G401 (cell line): ENCODE results near the gene RHBDF2. TPM values are rescaled to one million over a fixed set of nuclear protein-coding genes. Genes with fewer than 3 reads are reported as not detected.

ENCODE experiments used
- DNase-seq: peaks from one replicate; pipeline ENCODE4 v3.0.0-alpha.2; 2015; ENCODE audit warnings: low spot score
- in situ Hi-C: cut with HindIII; loops from 2 replicates; pipeline ENCODE4 v1.10.0; 2016; ENCODE audit warnings: low sequenced_read_pairs, mixed read lengths
- total RNA-seq: library from RNA; depleted of rRNA; stranded (reverse); fragments of >200 nt; shearing (Covaris generic); gene quantifications from 2 replicates; pipeline ENCODE4 v1.2.3, GENCODE V29; 2014

RHBDF2 gene
- total RNA-seq, 1 experiment from 2014 or later: 4.1 TPM

- in situ Hi-C loops: no loop called here
- no peak for DNase-seq
These were observed 11.0 kb downstream of the RHBDF2 start for GRCh38 chr17:76490112-76490710.

GRCh38 chr17:76487451-76488192, 13.6 kb downstream of the RHBDF2 start:
- in situ Hi-C loops: no loop called here
- no peak for DNase-seq

- in situ Hi-C loops: no loop called here
- DNase-seq: peak; percentile 51
These were observed 15.7 kb downstream of the RHBDF2 start for GRCh38 chr17:76485569-76485968.

GRCh38 chr17:76484228-76484725, 16.9 kb downstream of the RHBDF2 start:
- DNase-seq: no peak
- in situ Hi-C loops: no loop called here

GRCh38 chr17:76481071-76481655, 20.1 kb downstream of the RHBDF2 start:
- in situ Hi-C loops: no loop called here
- DNase-seq: no peak

- in situ Hi-C loops: no loop called here
- no peak for DNase-seq
These were observed 20.6 kb downstream of the RHBDF2 start for GRCh38 chr17:76480632-76481031.

GRCh38 chr17:76479515-76480060, 21.6 kb downstream of the RHBDF2 start:
- DNase-seq: no peak
- in situ Hi-C loops: no loop called here

- DNase-seq: no peak
- in situ Hi-C loops: no loop called here
These were observed 22.3 kb downstream of the RHBDF2 start for GRCh38 chr17:76478730-76479514.

- in situ Hi-C loops: no loop called here
- DNase-seq: no peak
These were observed 23.1 kb downstream of the RHBDF2 start for GRCh38 chr17:76478097-76478496.

GRCh38 chr17:76477576-76477975, 23.6 kb downstream of the RHBDF2 start:
- DNase-seq: no peak
- in situ Hi-C loops: no loop called here

- in situ Hi-C loops: no loop called here
- no peak for DNase-seq
These were observed 24.5 kb downstream of the RHBDF2 start for GRCh38 chr17:76476736-76477135.

GRCh38 chr17:76475302-76475701, 25.9 kb downstream of the RHBDF2 start:
- in situ Hi-C loops: no loop called here
- DNase-seq: no peak

- in situ Hi-C loops: loop anchor here (25.0 kb wide), 1 partner anchor 212 kb away; no protein-coding TSS in a partner anchor
- DNase-seq: no peak
These were observed 26.3 kb downstream of the RHBDF2 start for GRCh38 chr17:76474894-76475293.

GRCh38 chr17:76474238-76474637, 27.0 kb downstream of the RHBDF2 start:
- no peak for DNase-seq
- in situ Hi-C loops: loop anchor here (25.0 kb wide), 1 partner anchor 213 kb away; no protein-coding TSS in a partner anchor

- in situ Hi-C loops: loop anchor here (25.0 kb wide), 1 partner anchor 214 kb away; no protein-coding TSS in a partner anchor
- no peak for DNase-seq
These were observed 27.7 kb downstream of the RHBDF2 start for GRCh38 chr17:76473541-76473985.

- in situ Hi-C loops: loop anchor here (25.0 kb wide), 1 partner anchor 215 kb away; no protein-coding TSS in a partner anchor
- no peak for DNase-seq
These were observed 28.5 kb downstream of the RHBDF2 start for GRCh38 chr17:76472726-76473125.

GRCh38 chr17:76472258-76472645, 29.0 kb downstream of the RHBDF2 start:
- in situ Hi-C loops: loop anchor here (25.0 kb wide), 1 partner anchor 215 kb away; no protein-coding TSS in a partner anchor
- no peak for DNase-seq

GRCh38 chr17:76471498-76472257, 29.5 kb downstream of the RHBDF2 start:
- in situ Hi-C loops: loop anchor here (25.0 kb wide), 1 partner anchor 216 kb away; no protein-coding TSS in a partner anchor

More at GRCh38 chr17:76471498-76472257, 29.5 kb downstream of the RHBDF2 start:
- no peak for DNase-seq
